ENCODE results near the gene GPR39.

- no peak for TF ChIP-seq CTCF (conservative IDR thresholded peaks at IDR 0.05; ENCODE audit: low read depth, low read length)
- no peak for TF ChIP-seq EZH2 (IDR thresholded peaks at IDR 0.05; ENCODE audit: low read length, unreplicated experiment)
These were observed 143.3 kb downstream of the GPR39 start for GRCh38 chr2:132559921-132560320.

Data from PC-3 (cell line).